Thoracic aorta (tissue), 2 donors: ENCODE data around the gene ULBP2. TPM values are rescaled to one million over a fixed set of nuclear protein-coding genes. Genes with fewer than 3 reads are reported as not detected.
"Not testable (repeated sequence)": the region's sequence is repeated elsewhere in the genome, so short reads cannot be mapped to it uniquely, and the experiment has no call there.

Experiments
- ATAC-seq: fragments of 150-250 bp; one replicate; pipeline ENCODE4 v1.8.0; 2017; ENCODE audit warnings: low read depth; ENCODE audit not compliant: insufficient number of reproducible peaks, low FRiP score
- DNase-seq: peaks from one replicate; pipeline ENCODE4 v3.0.0-alpha.2; 2020; ENCODE audit warnings: low spot score
- H3K27ac ChIP-seq, 2 donors: fragments of 200-600 bp; sonication (generic); 1 replicate in 1 of 2; 2 replicates in 1 of 2; pipeline ENCODE4 v1.5.1; 2016; ENCODE audit warnings: mild to moderate bottlenecking in 2 of 2, moderate library complexity in 2 of 2
- H3K27me3 ChIP-seq: fragments of 200-600 bp; sonication (generic); replicated peaks from 2 replicates; pipeline ENCODE4 v1.6.0; 2016; ENCODE audit warnings: mild to moderate bottlenecking; ENCODE audit not compliant: insufficient read depth
- H3K36me3 ChIP-seq: fragments of 200-600 bp; sonication (generic); one replicate; pipeline ENCODE4 v1.5.1; 2016
- H3K4me1 ChIP-seq, 2 donors: fragments of 200-600 bp; sonication (generic); 1 replicate in 1 of 2; 2 replicates in 1 of 2; pipeline versions ENCODE4 v1.5.1 to v1.6.0; 2016; ENCODE audit warnings: low read depth in 2 of 2, mild to moderate bottlenecking in 1 of 2; ENCODE audit not compliant: control insufficient read depth in 1 of 2
- H3K4me3 ChIP-seq: fragments of 200-600 bp; sonication (generic); 2 replicates; pipeline ENCODE4 v1.5.1; 2016; ENCODE audit warnings: mild to moderate bottlenecking
- H3K9me3 ChIP-seq: fragments of 200-600 bp; sonication (generic); 2 replicates; pipeline ENCODE4 v1.5.1; 2016
- CTCF ChIP-seq: fragments of 200-600 bp; sonication (generic); IDR thresholded peaks from one replicate; pipeline ENCODE4 v1.5.1; 2019; ENCODE audit warnings: antibody characterized with exemption
- total RNA-seq, 2 donors: library from RNA; depleted of rRNA; stranded (reverse); fragments of >200 nt; gene quantifications; one replicate each; pipeline versions ENCODE4 v1.1.0 to v1.2.3, GENCODE V29; 2016

ULBP2 gene
- total RNA-seq, 2 donors from 2014 or later, result 0.41 TPM; not detected in 1

- Histone ChIP-seq H3K4me3 (no peak overlapping the region), H3K36me3 (no peaks in the 10 kb centered on the region), H3K27me3 (no peaks in the 10 kb centered on the region), H3K4me1 (no peaks in the 10 kb centered on the region), H3K27ac (no peak overlapping the region), H3K9me3 (no peaks in the 10 kb centered on the region)
- no peak for ATAC-seq
- TF ChIP-seq CTCF, result no peak
- DNase-seq, result no peak
Observed at GRCh38 chr6:149915970-149916865, 25.6 kb upstream of the ULBP2 start.

- TF ChIP-seq CTCF, result no peak
Observed at GRCh38 chr6:149917679-149918078, 24.1 kb upstream of the ULBP2 start.

GRCh38 chr6:149918151-149918905, 23.5 kb upstream of the ULBP2 start:
- H3K27me3 ChIP-seq, result no peaks in the 10 kb centered on the region
- ATAC-seq (no peak), DNase-seq (no peak)
- no peak overlapping the region for H3K27ac ChIP-seq
- no peaks in the 10 kb centered on the region for H3K36me3 ChIP-seq
- no peaks in the 10 kb centered on the region for H3K9me3 ChIP-seq
- peaks cover 4 to 6% of the 10 kb centered on the region in 2 donors for H3K4me1 ChIP-seq
- no peak for TF ChIP-seq CTCF
- H3K4me3 ChIP-seq, result no peak overlapping the region

More at GRCh38 chr6:149917679-149918078, 24.1 kb upstream of the ULBP2 start:
- DNase-seq (no peak), ATAC-seq (no peak)
- Histone ChIP-seq H3K27me3 (no peaks in the 10 kb centered on the region), H3K4me3 (no peak overlapping the region), H3K4me1 (peaks cover 3% of the 10 kb centered on the region in 2 donors), H3K9me3 (no peaks in the 10 kb centered on the region), H3K36me3 (no peaks in the 10 kb centered on the region), H3K27ac (no peak overlapping the region)

GRCh38 chr6:149919126-149919833, 22.5 kb upstream of the ULBP2 start:
- H3K27me3 ChIP-seq, H3K4me3 ChIP-seq, H3K36me3 ChIP-seq, ATAC-seq, H3K27ac ChIP-seq, H3K9me3 ChIP-seq, DNase-seq: not testable (repeated sequence)
- H3K4me1 ChIP-seq, result peaks cover 4 to 11% of the 10 kb centered on the region in 2 donors

GRCh38 chr6:149919834-149920225, 22.0 kb upstream of the ULBP2 start:
- ATAC-seq (no peak), DNase-seq (no peak)
- Histone ChIP-seq H3K27ac (no peak overlapping the region), H3K4me1 (peaks cover 4 to 11% of the 10 kb centered on the region in 2 donors), H3K36me3 (no peaks in the 10 kb centered on the region), H3K9me3 (no peaks in the 10 kb centered on the region), H3K4me3 (no peak overlapping the region), H3K27me3 (no peaks in the 10 kb centered on the region)
- no peak for TF ChIP-seq CTCF
